ENCODE measurements around the gene SPRED1.
A peak's percentile ranks its signal among the peaks of the same experiment; 100 is the strongest.

The SPRED1 gene

GRCh38 chr15:38252481-38253350 lies at the start of gene SPRED1:
Gene SPRED1, plus strand, starts transcription at chr15:38252836. Its CDS starts 350 bp downstream, at chr15:38253186.
- DNase-seq: peak; percentile 6

DNA sequence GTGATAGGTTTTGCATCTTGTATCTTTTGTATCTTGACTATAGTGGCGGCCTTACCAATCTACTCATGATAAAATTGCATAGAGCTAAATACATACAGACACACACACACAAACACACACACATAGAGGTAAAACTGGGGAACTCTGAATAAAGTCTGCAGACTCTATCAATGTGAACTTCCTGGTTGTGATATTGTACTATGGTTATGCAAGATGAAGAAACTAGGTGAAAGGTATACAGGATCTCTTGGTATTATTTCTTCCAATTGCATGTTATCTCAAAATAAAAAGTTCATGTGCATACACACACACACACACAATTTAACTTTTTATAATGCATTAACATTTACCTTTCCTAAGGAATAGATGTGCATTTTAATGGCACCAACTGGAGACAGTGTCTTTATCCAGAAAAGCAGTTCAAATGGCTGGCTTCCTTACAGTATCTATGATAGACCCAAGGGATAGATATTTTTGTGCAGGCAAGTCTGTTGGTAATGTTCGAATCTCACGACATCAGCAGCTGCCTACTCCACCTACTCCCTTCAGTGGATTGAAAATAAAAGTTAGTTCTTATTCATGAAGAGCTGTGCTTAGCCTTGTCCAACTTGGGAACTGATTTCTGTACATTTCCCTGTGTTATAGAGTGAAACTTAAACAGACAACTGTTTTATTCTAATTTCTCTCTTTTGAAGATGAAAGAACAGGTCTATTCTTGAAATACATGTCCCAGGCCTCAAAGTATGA lies 46.9 kb upstream of the SPRED1 start:
- no peak for DNase-seq

DNA sequence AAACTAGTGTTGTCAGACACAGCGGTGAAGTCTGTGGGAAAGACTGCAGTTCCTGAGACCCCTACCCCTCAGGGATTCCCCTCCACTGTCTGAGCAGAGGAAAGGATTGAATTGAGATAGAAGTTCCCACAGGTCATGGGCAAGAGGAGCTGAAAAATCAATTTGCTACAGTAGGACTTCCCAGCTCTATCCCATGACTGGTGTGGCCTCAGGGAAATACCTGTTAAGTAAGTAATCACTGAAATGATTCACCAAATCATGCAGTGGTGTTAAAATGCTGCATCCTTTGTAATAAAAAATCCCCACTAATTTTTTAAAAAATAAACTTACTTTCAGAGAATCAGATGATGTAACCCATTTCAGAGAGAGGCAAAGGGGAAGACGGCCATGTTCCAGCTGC lies 45.0 kb upstream of the SPRED1 start:
- DNase-seq: no peak

GRCh38 chr15:38208206-38208605 lies 44.4 kb upstream of the SPRED1 start:
- no peak for DNase-seq

GRCh38 chr15:38208779-38209178 lies 43.9 kb upstream of the SPRED1 start:
- no peak for DNase-seq

DNA sequence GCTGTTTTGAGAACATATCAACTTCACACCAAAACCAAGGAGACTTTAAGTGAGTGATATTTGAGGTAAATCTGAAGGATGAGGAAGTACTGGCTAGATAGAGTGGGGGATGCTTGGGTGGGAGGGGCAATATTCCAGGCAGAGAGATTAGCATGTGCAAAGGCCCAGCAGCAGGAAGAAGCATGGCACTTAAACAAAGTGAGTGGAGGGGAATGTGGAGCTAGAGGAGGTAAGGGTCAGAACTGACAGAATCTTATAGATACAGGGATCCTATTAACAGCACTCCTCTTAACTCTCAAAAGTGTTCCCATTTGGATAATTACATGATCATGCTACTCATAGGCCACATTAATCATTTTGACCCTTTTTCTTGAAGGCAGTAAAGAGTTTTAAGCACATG lies 41.4 kb upstream of the SPRED1 start:
- no peak for DNase-seq

GRCh38 chr15:38211811-38212210 lies 40.8 kb upstream of the SPRED1 start:
- DNase-seq: no peak

- DNase-seq: no peak
Observed at GRCh38 chr15:38212729-38213351, 39.8 kb upstream of the SPRED1 start.

- DNase-seq: no peak
Observed at GRCh38 chr15:38213356-38213755, 39.3 kb upstream of the SPRED1 start.

DNA sequence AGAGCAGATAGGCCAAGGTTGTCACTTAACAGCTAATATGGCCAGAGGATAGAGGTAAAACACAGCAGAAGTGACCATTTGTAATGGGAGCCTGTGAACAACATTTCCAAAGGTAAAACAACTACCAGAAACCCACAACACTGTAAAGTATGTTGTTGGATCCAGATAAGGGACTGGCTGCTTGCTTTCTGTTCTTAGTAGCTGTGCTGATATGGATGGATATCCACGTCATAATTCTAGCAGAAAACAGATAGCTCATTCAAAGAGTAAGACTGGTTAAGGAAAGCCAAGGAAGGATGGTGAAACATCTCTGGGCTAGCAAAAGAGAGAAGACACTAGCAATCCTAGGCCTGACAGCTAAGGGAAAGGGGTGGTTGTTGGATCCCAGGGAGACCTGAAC lies 36.9 kb upstream of the SPRED1 start:
- no peak for DNase-seq

DNA sequence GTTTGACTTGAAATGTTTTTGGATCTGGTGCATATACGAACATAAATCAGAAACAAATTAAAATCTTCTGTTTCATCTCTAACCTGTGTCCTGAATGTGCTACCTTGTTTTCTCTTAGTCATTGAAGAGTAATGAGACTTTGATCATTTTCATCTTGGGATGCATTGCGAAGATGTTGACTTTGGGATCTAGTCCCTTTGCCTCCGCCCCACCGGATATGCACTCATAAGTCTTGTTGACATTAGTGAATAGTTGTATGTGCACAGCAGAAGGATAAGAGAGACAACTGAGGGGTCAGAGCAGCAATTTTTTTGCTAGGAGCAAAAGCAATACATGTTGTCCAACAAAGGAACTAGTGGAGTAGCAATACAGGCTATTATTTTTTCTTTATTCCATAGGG lies 35.9 kb upstream of the SPRED1 start:
- DNase-seq: no peak

DNA sequence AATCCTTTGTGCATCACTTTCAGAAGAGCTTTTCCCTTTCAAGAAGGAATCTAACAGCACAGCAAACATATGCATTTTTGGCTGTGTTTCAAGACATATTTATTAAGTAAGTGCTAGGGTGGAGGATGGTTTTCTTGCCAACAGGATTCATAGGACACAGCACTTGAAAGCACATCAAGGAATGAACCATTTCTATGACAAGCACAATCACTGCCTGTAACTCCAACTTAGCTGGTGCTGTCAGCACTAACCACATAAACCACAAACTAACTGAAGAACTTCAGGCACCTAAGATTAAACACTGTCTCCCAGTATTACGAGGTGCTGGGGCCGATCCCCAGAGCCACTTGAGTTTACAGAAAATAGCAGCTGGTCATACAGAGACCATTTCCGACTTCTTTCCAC lies 35.4 kb upstream of the SPRED1 start:
- peak; percentile 57 for DNase-seq

GRCh38 chr15:38217788-38218609 lies 34.6 kb upstream of the SPRED1 start:
- DNase-seq: no peak

GRCh38 chr15:38220606-38221273 lies 31.9 kb upstream of the SPRED1 start:
- no peak for DNase-seq

DNA sequence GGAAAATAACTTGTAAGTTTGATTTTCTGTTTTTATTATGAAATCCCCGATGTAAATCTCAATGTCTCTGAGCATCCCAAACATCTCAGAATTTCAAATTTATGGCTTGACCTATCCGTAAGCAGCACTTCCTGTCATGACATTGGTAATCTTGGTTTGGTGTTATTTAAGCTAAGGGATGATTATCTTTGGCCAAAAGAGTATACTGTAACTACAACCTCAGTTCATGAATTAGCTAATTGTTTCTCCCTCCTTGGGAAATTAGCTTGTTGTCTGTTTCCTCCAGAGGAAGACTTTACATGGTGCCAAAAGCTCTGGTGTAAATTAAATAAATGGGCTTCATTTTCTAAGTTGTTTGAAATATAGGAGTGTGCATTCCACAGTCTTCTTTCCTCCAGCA lies 28.1 kb upstream of the SPRED1 start:
- DNase-seq: no peak

- DNase-seq: no peak
Observed at GRCh38 chr15:38225381-38225780, 27.3 kb upstream of the SPRED1 start.

DNA sequence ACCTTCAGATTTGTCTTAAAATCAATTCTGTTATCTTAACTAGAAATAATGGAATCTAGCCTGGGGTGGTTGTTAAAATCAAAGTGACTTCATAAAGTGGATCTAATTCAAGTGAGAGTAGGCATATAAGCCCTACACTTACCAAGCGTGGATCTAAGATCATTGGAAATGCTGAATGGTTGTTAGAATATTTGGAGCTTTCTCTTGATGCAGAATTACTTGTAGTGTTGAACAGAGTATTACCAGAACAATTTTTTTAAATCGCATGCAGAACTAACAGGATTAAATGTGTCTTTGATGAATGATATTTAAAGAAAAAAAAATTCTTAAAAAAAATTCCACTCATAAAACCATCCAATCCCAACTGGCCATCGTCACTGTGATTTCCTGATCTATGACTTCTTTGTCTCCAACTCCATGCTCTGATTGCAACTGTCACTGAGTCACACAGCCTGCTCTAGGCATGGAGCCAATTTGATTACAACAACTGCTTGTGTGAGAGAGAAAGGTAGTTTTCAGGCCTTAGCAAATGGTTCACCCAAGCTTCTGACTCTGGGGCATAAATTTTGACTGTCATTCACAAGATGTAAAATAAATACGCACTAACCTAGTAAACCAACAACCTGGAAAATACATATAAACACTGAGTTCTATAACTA lies 25.9 kb upstream of the SPRED1 start:
- DNase-seq: no peak

DNA sequence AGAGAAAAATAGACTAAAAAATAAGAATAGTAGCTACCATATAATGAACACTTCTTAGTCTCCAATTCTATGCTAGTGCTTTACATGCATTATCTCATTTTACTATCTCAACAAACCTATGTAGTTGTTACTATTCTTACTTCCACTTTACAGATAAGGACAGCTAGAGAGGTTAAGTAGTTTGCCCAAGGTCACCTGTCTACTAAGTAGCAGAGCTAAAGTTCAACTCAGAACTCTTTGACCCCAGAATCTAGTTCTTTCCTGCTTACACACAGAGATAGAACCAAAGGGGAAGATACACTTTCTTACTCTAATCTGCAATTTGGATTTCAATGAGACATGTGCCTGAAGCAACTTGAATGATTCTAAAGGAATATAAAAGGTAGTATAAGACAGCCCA lies 24.7 kb upstream of the SPRED1 start:
- DNase-seq: no peak

- DNase-seq: no peak
Observed at GRCh38 chr15:38228618-38229017, 24.0 kb upstream of the SPRED1 start.

GRCh38 chr15:38229705-38230310 lies 22.8 kb upstream of the SPRED1 start:
- no peak for DNase-seq

GRCh38 chr15:38231436-38231835 lies 21.2 kb upstream of the SPRED1 start:
- DNase-seq: no peak
